Measurements from ENCODE around the gene GOSR2. TPM values are rescaled to one million over a fixed set of nuclear protein-coding genes. Genes with fewer than 3 reads are reported as not detected.

Gene GOSR2
- total RNA-seq, 1 experiment from 2014 or later, result 48.4 TPM

DNA sequence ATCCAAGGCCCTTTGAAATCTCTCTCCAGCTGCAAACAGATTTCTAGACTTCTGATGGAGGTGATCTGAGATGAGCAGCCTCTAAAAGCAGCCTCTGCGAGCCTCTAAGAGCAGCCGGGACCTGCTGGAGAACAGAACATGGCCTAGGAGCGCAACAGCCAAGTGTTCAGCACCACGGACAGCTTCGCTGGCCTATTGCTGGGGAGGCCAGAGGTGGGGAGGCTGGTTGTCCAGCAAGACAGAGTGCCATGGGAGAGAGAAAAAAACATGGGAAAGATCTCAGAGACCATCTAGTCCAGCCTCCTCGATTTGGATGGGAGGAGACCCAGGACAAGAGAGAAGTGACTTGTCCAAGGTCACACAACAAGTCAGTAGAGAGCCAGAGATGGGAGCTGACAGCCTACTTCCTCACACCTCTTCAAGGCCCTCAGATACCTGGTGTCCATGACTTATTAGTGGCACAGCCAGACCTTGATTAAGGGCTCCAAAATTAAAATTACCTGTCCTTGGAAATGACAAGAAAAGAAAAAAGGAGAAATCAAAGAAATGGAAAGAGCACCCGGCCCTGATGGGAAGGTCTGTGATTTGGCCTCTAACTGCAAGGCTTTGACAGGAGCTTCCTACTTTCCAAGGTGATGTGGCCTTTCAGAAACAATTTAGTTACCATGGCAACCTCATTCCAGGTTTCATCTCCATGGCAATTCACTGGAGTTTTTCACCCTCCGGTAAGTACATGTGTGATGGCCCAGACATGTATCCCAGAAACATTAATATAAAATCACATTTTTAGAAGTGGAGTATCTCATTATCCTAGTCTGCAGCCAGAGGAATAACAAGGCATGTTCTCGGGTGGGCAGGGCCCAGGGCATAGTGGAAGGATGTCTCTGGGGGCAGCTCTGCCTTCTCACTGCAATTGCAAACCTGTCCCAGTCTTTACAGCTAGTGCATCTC is 41.6 kb downstream of the GOSR2 start:
- Histone ChIP-seq H3K79me2 (ENCODE audit: low read length) (no peaks in the 10 kb centered on the region), H2AFZ (ENCODE audit: low read length) (no peak overlapping the region), H3K9me2 (replicated peaks; ENCODE audit: low read length) (no peaks in the 10 kb centered on the region), H3K4me1 (ENCODE audit: insufficient read depth, low read length) (peaks cover 7% of the 10 kb centered on the region), H3K27me3 (ENCODE audit: low read length) (peaks cover 31% of the 10 kb centered on the region), H3K27ac (ENCODE audit: low read length) (no peak overlapping the region), H3K4me3 (ENCODE audit: low read length) (no peak overlapping the region), H3K36me3 (ENCODE audit: low read depth, low read length) (no peaks in the 10 kb centered on the region), H3K4me2 (ENCODE audit: low read length) (no peak overlapping the region), H3K9me3 (ENCODE audit: low read length) (no peaks in the 10 kb centered on the region), H3K9ac (ENCODE audit: low read length) (no peak overlapping the region), H3F3A (ENCODE audit: low read length, unreplicated experiment) (no peaks in the 10 kb centered on the region), H4K20me1 (ENCODE audit: low read length) (no peaks in the 10 kb centered on the region)
- no TSS peak for BruUV-seq (replicated peaks)
- intact Hi-C loops (cut with micrococcal nuclease), result no loop called here
- no peak for TF ChIP-seq EZH2 (IDR thresholded peaks at IDR 0.05; ENCODE audit: low read length, unreplicated experiment)
- CTCF ChIA-PET, result no interaction called here
- ATAC-seq, result no peak
- peak; percentile 49 for DNase-seq
- POLR2A ChIA-PET (ENCODE audit: unreplicated experiment), result no interaction called here

DNA sequence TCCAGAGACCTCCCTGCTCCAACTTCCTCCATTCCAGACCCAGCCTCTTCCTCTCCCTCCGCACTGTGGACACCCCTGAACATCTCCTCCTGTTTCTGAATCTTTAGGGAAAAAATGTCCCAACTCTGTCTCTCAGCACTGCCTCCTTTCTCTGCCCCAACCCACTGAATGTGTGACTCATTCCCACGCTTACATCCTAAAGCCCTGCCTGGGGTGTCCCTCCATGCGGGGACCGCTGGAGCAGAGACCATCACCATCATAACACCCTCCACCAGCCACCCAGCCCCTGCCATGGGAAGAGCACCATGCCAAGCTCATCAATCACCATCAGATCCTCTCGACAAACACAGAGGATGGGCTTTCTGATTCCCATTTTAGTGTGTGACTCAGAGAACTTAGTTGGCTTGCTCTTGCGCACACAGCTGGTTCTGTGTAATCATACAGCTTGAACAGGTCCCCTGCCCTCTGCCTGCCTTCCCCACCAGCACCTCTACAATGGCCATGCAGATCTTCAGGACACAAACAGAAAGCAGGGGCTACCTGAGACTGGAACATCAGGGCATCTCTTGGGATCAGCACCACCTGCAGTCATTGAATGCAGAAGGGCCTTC is 45.4 kb downstream of the GOSR2 start:
- CTCF ChIA-PET, result no interaction called here
- H3K27ac ChIP-seq (ENCODE audit: low read length), result no peak overlapping the region

GRCh38 chr17:46968896-46969295 is 45.9 kb downstream of the GOSR2 start:
- Histone ChIP-seq H3F3A (ENCODE audit: low read length, unreplicated experiment) (no peaks in the 10 kb centered on the region), H4K20me1 (ENCODE audit: low read length) (no peaks in the 10 kb centered on the region), H3K36me3 (ENCODE audit: low read depth, low read length) (no peaks in the 10 kb centered on the region), H3K9me3 (ENCODE audit: low read length) (no peaks in the 10 kb centered on the region), H2AFZ (ENCODE audit: low read length) (no peak overlapping the region), H3K27me3 (ENCODE audit: low read length) (peaks cover 59% of the 10 kb centered on the region), H3K4me3 (ENCODE audit: low read length) (no peak overlapping the region), H3K79me2 (ENCODE audit: low read length) (no peaks in the 10 kb centered on the region), H3K9ac (ENCODE audit: low read length) (no peak overlapping the region), H3K4me1 (ENCODE audit: insufficient read depth, low read length) (no peaks in the 10 kb centered on the region), H3K27ac (ENCODE audit: low read length) (no peak overlapping the region), H3K4me2 (ENCODE audit: low read length) (no peak overlapping the region), H3K9me2 (replicated peaks; ENCODE audit: low read length) (no peaks in the 10 kb centered on the region)
- CTCF ChIA-PET, result no interaction called here
- DNase-seq (no peak), ATAC-seq (no peak)
- intact Hi-C loops (cut with micrococcal nuclease), result no loop called here
- no TSS peak for BruUV-seq (replicated peaks)
- TF ChIP-seq EZH2phosphoT487 (IDR thresholded peaks at IDR 0.05; ENCODE audit: borderline replicate concordance, low read length) (no peak), EZH2 (IDR thresholded peaks at IDR 0.05; ENCODE audit: low read length, unreplicated experiment) (no peak)
- TF ChIP-seq, protein P1, sequence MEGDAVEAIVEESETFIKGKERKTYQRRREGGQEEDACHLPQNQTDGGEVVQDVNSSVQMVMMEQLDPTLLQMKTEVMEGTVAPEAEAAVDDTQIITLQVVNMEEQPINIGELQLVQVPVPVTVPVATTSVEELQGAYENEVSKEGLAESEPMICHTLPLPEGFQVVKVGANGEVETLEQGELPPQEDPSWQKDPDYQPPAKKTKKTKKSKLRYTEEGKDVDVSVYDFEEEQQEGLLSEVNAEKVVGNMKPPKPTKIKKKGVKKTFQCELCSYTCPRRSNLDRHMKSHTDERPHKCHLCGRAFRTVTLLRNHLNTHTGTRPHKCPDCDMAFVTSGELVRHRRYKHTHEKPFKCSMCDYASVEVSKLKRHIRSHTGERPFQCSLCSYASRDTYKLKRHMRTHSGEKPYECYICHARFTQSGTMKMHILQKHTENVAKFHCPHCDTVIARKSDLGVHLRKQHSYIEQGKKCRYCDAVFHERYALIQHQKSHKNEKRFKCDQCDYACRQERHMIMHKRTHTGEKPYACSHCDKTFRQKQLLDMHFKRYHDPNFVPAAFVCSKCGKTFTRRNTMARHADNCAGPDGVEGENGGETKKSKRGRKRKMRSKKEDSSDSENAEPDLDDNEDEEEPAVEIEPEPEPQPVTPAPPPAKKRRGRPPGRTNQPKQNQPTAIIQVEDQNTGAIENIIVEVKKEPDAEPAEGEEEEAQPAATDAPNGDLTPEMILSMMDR (conservative IDR thresholded peaks at IDR 0.05; ENCODE audit: low read depth, low read length), result no peak
- POLR2A ChIA-PET (ENCODE audit: unreplicated experiment), result no interaction called here

More for the DNA sequence above, 45.4 kb downstream of the GOSR2 start:
- Histone ChIP-seq H3K36me3 (ENCODE audit: low read depth, low read length) (no peaks in the 10 kb centered on the region), H3K4me3 (ENCODE audit: low read length) (no peak overlapping the region), H3K4me1 (ENCODE audit: insufficient read depth, low read length) (no peaks in the 10 kb centered on the region), H3K9me3 (ENCODE audit: low read length) (no peaks in the 10 kb centered on the region), H3K9me2 (replicated peaks; ENCODE audit: low read length) (no peaks in the 10 kb centered on the region), H2AFZ (ENCODE audit: low read length) (no peak overlapping the region), H4K20me1 (ENCODE audit: low read length) (no peaks in the 10 kb centered on the region), H3K79me2 (ENCODE audit: low read length) (no peaks in the 10 kb centered on the region), H3K27me3 (ENCODE audit: low read length) (peaks cover 54% of the 10 kb centered on the region), H3F3A (ENCODE audit: low read length, unreplicated experiment) (no peaks in the 10 kb centered on the region), H3K4me2 (ENCODE audit: low read length) (no peak overlapping the region), H3K9ac (ENCODE audit: low read length) (no peak overlapping the region)
- POLR2A ChIA-PET (ENCODE audit: unreplicated experiment), result no interaction called here
- BruUV-seq (replicated peaks), result no TSS peak
- TF ChIP-seq, protein P1 (conservative IDR thresholded peaks at IDR 0.05; ENCODE audit: low read depth, low read length), result no peak
- no peak for TF ChIP-seq EZH2phosphoT487 (IDR thresholded peaks at IDR 0.05; ENCODE audit: borderline replicate concordance, low read length)
- intact Hi-C loops (cut with micrococcal nuclease), result no loop called here
- DNase-seq, result no peak
- ATAC-seq, result peak; percentile 30; the same call in 1 of the 2 replicates

All from PC-3 (cell line).